HG03039 (cell line): Measurements from ENCODE around the gene MYL6B.

ENCODE experiments used
- ATAC-seq: cut with Tn5 transposase; IDR thresholded peaks from one replicate; pipeline ENCODE4 v1.9.1; 2021; ENCODE audit warnings: mild to moderate bottlenecking, moderate library complexity; ENCODE audit not compliant: unreplicated experiment

Gene MYL6B

GRCh38 chr12:56204275-56204674 lies 51.9 kb downstream of the MYL6B start:
- ATAC-seq = no peak

GRCh38 chr12:56205445-56205844 lies 53.1 kb downstream of the MYL6B start:
- no peak for ATAC-seq

DNA sequence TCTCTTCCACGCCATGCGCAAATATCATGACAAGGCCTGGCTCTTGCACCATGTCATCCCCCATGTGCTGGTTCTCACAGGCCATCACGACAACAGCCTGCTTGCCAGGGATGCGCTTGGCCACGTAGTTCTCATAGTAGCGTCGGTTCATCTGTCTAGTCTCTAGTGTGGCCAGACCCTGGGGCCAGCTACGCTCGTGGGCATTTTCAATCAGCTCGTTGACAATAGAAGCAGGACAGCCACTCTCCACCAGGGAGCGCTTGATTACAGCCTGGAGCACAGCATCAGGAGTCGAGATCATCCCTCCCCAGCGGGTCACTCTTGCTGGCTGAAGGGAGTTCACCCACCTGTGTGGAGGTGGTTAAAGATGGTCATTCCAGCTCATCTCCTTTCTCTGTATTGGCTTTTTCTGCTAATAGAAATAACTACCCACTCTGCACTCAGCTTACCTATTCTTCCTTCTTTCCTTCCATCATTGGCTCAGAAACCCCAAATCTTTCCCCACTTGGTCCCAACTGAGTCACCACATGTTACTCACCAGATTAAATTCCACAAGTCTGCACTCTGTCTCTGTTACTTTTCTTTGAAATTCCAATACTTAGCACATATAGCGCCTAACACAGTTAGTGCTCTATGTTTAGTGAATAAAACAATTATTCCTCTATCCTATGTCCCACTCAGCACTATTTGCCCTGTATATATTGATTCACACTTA lies 54.2 kb downstream of the MYL6B start:
- ATAC-seq = no peak
